Colonic mucosa (tissue), 4 donors: ENCODE data around the gene MRTO4. TPM values are rescaled to one million over a fixed set of nuclear protein-coding genes. Genes with fewer than 3 reads are reported as not detected.

Source experiments
- DNase-seq: peaks from one replicate; pipeline ENCODE4 v3.0.0-alpha.2; 2020
- H3K27ac ChIP-seq: fragments of 200-600 bp; one replicate; pipeline ENCODE4 v1.8.0; 2021
- H3K27me3 ChIP-seq: fragments of 200-600 bp; one replicate; pipeline ENCODE4 v1.8.0; 2021
- H3K36me3 ChIP-seq: fragments of 200-600 bp; one replicate; pipeline ENCODE4 v1.8.0; 2021
- H3K4me1 ChIP-seq: fragments of 200-600 bp; one replicate; pipeline ENCODE4 v1.8.0; 2021; ENCODE audit warnings: mild to moderate bottlenecking
- H3K4me3 ChIP-seq: fragments of 200-600 bp; one replicate; pipeline ENCODE4 v1.8.0; 2021
- H3K9ac ChIP-seq, 2 donors: one replicate each; pipeline ENCODE4 v1.7.0; 2013; ENCODE audit warnings: control low read depth in 2 of 2, low read depth in 2 of 2, low read length in 2 of 2
- H3K9me3 ChIP-seq: fragments of 200-600 bp; one replicate; pipeline ENCODE4 v1.8.0; 2021
- CTCF ChIP-seq: fragments of 200-600 bp; IDR thresholded peaks from one replicate; pipeline ENCODE4 v1.8.0; 2022; ENCODE audit warnings: antibody characterized with exemption, mild to moderate bottlenecking
- intact Hi-C: fragments of 100-400 bp; cut with DNase I; formaldehyde crosslinking; loops from one replicate; pipeline ENCODE4 v1.14.1; 2022
- total RNA-seq, 2 donors: library from RNA; stranded (reverse); fragmentation: NEBNext Ultra II Directional in 1 of 2; extraction: Animal tissue kit (Norgen Biotek cat#: 25700) in 1 of 2; gene quantifications; one replicate each; pipeline ENCODE4 v1.2.1, GENCODE V29; 2021
- donor health status: healthy.
- donor health status: DM: no; HTN: no; CAD: no.
- donor health status: DM: no; HTN: no; CAD: no.

MRTO4 gene
- total RNA-seq: 10 to 100 TPM; 12.7 to 46.0 TPM

- Histone ChIP-seq H3K9ac (peak within 1 kb of the TSS; percentile 91 to 97), H3K27ac (peak within 1 kb of the TSS; percentile 96)
- no peak for TF ChIP-seq CTCF
These were observed at the start of gene MRTO4, which contains the start of gene EMC1 for GRCh38 chr1:19251305-19252196. MRTO4 (plus strand) TSS chr1:19251805; CDS start chr1:19251836, 31 bp downstream. EMC1 (minus strand) TSS chr1:19251524; CDS start chr1:19251509, 15 bp downstream.

GRCh38 chr1:19202396-19202795 is 49.2 kb upstream of the MRTO4 start:
- Histone ChIP-seq H3K4me3 (no peak overlapping the region), H3K36me3 (peaks cover 9% of the 10 kb centered on the region), H3K27ac (no peak overlapping the region), H3K9me3 (no peaks in the 10 kb centered on the region), H3K27me3 (no peaks in the 10 kb centered on the region), H3K9ac (no peak overlapping the region), H3K4me1 (peaks cover 8% of the 10 kb centered on the region)
- no peak for TF ChIP-seq CTCF
- intact Hi-C loops: no loop called here
- DNase-seq: no peak

More at GRCh38 chr1:19251305-19252196, at the start of gene MRTO4, which contains the start of gene EMC1:
- DNase-seq: peak; percentile 93
- H3K4me1 ChIP-seq: peaks cover 20% of the 10 kb centered on the region
- peak within 1 kb of the TSS; percentile 95 for H3K4me3 ChIP-seq
- no peaks in the 10 kb centered on the region for H3K36me3 ChIP-seq
- intact Hi-C loops: no loop called here
- no peaks in the 10 kb centered on the region for H3K9me3 ChIP-seq
- no peaks in the 10 kb centered on the region for H3K27me3 ChIP-seq

- H3K9me3 ChIP-seq: no peaks in the 10 kb centered on the region
- no peak for TF ChIP-seq CTCF
- intact Hi-C loops: no loop called here
- DNase-seq: no peak
- H3K9ac ChIP-seq: no peak overlapping the region
- H3K4me3 ChIP-seq: no peak overlapping the region
- no peaks in the 10 kb centered on the region for H3K27me3 ChIP-seq
- H3K36me3 ChIP-seq: no peaks in the 10 kb centered on the region
- H3K4me1 ChIP-seq: peaks cover 12% of the 10 kb centered on the region
- no peak overlapping the region for H3K27ac ChIP-seq
These were observed 48.2 kb upstream of the MRTO4 start for GRCh38 chr1:19203440-19203839.

- DNase-seq: no peak
- Histone ChIP-seq H3K9me3 (no peaks in the 10 kb centered on the region), H3K4me3 (no peak overlapping the region), H3K4me1 (peaks cover 12% of the 10 kb centered on the region), H3K27ac (no peak overlapping the region), H3K36me3 (no peaks in the 10 kb centered on the region), H3K27me3 (no peaks in the 10 kb centered on the region), H3K9ac (no peak overlapping the region)
- TF ChIP-seq CTCF: no peak
- intact Hi-C loops: no loop called here
These were observed 46.9 kb upstream of the MRTO4 start for GRCh38 chr1:19204446-19205266.

- no peak for TF ChIP-seq CTCF
- no peaks in the 10 kb centered on the region for H3K9me3 ChIP-seq
- intact Hi-C loops: no loop called here
- no peak overlapping the region for H3K4me3 ChIP-seq
- H3K36me3 ChIP-seq: no peaks in the 10 kb centered on the region
- no peak for DNase-seq
- H3K27ac ChIP-seq: no peak overlapping the region
- no peak overlapping the region for H3K9ac ChIP-seq
- H3K4me1 ChIP-seq: peaks cover 12% of the 10 kb centered on the region
- H3K27me3 ChIP-seq: no peaks in the 10 kb centered on the region
These were observed 46.2 kb upstream of the MRTO4 start for GRCh38 chr1:19205403-19205802.
